NT2/D1 (cell line): ENCODE data around the gene MALAT1.

ENCODE experiments used
- YY1 ChIP-seq: IDR thresholded peaks from 2 replicates; pipeline ENCODE4 v1.6.1; 2011; ENCODE audit not compliant: insufficient read length, insufficient read depth
- ZNF274 ChIP-seq: IDR thresholded peaks from 2 replicates; pipeline ENCODE4 v1.6.1; 2011; ENCODE audit warnings: mild to moderate bottlenecking, low read depth, low read length

- no peak for TF ChIP-seq YY1
- no peak for TF ChIP-seq ZNF274
These were observed 49.5 kb downstream of the MALAT1 start for GRCh38 chr11:65548395-65548794.
